H1 (cell line): ENCODE measurements around the gene SPRR1A.

ENCODE experiments used
- GABPA ChIP-seq: IDR thresholded peaks from 2 replicates; pipeline ENCODE4 v1.6.1; 2011; ENCODE audit warnings: mild to moderate bottlenecking, low read length, moderate library complexity, borderline replicate concordance; ENCODE audit not compliant: insufficient read depth
- JUN ChIP-seq: IDR thresholded peaks from 2 replicates; pipeline ENCODE4 v1.6.1; 2011; ENCODE audit warnings: low read depth, mild to moderate bottlenecking, improper control_type of control experiment, low read length
- KDM1A ChIP-seq: fragments of 200-600, 300-600 bp; sonication (generic); IDR thresholded peaks from 2 replicates; pipeline ENCODE4 v1.7.1; 2016; ENCODE audit warnings: mild to moderate bottlenecking, low read length, borderline replicate concordance
- POLR2A ChIP-seq, 2 experiments: IDR thresholded peaks; 1 replicate in 1 of 2; 2 replicates in 1 of 2; pipeline ENCODE4 v1.6.1; 2011; ENCODE audit warnings: low read depth in 2 of 2, low read length in 2 of 2, mild to moderate bottlenecking in 2 of 2; ENCODE audit errors: control extremely low read depth in 1 of 2
- POLR2AphosphoS5 ChIP-seq: IDR thresholded peaks from 2 replicates; pipeline ENCODE4 v1.6.1; 2011; ENCODE audit warnings: low read depth, low read length
- RAD21 ChIP-seq, 2 experiments: IDR thresholded peaks in 1 of 2; conservative IDR thresholded peaks in 1 of 2; 2 replicates each; pipeline ENCODE4 v1.6.1; 2011; ENCODE audit warnings: low read depth in 2 of 2, low read length in 2 of 2, improper control_type of control experiment in 1 of 2, inconsistent platforms in 1 of 2, mild to moderate bottlenecking in 1 of 2, moderate library complexity in 1 of 2
- RFX5 ChIP-seq: IDR thresholded peaks from 2 replicates; pipeline ENCODE4 v1.6.1; 2011; ENCODE audit warnings: low read depth, low read length, improper control_type of control experiment, borderline replicate concordance
- YY1 ChIP-seq: IDR thresholded peaks from 2 replicates; pipeline ENCODE4 v1.6.1; 2011; ENCODE audit warnings: low read depth, mild to moderate bottlenecking, low read length
- TF ChIP-seq, protein P1 (sequence below), 3 experiments: IDR thresholded peaks; 1 replicate in 2 of 3; 2 replicates in 1 of 3; pipeline versions ENCODE4 v1.5.1 to v1.6.1; 2011; ENCODE audit warnings: low read length in 3 of 3, mild to moderate bottlenecking in 3 of 3, inconsistent platforms in 2 of 3, low read depth in 1 of 3, moderate library complexity in 1 of 3; ENCODE audit not compliant: insufficient read depth in 1 of 3; ENCODE audit errors: control extremely low read depth in 1 of 3
- TF ChIP-seq, protein P2 (sequence below): IDR thresholded peaks from 2 replicates; pipeline ENCODE4 v1.6.1; 2011; ENCODE audit warnings: low read length, improper control_type of control experiment

DNA sequence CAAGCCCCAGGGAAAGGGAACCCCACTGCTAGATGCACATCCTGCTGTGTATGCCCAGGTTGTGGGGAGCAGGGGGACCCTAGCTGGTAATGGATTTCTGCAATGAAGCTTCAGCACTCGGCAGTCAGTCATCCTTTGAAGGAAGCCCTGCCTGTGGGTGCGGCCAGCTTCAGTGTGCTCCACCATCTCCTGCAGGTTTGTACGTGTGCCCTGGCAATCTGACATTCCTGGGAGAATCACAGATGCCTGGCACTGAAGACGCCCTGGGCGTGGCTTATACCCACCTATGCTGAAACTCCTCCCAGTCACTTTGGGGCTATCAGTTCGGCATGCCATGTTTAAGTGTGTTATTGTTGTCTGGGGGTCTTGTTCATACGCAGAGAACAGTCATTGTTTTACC is 30.1 kb upstream of the SPRR1A start:
- TF ChIP-seq YY1 (no peak), POLR2A (IDR thresholded peaks at IDR 0.05; ENCODE audit: control extremely low read depth in 1 of 2, low read depth in 2 of 2, low read length in 2 of 2) (no peak), GABPA (no peak), RFX5 (no peak), RAD21 (IDR thresholded peaks at IDR 0.05 in 1 of 2, conservative IDR thresholded peaks at IDR 0.05 in 1 of 2; ENCODE audit: low read depth in 2 of 2, low read length in 2 of 2) (no peak), KDM1A (no peak), JUN (no peak), POLR2AphosphoS5 (no peak)
- TF ChIP-seq, protein P1, sequence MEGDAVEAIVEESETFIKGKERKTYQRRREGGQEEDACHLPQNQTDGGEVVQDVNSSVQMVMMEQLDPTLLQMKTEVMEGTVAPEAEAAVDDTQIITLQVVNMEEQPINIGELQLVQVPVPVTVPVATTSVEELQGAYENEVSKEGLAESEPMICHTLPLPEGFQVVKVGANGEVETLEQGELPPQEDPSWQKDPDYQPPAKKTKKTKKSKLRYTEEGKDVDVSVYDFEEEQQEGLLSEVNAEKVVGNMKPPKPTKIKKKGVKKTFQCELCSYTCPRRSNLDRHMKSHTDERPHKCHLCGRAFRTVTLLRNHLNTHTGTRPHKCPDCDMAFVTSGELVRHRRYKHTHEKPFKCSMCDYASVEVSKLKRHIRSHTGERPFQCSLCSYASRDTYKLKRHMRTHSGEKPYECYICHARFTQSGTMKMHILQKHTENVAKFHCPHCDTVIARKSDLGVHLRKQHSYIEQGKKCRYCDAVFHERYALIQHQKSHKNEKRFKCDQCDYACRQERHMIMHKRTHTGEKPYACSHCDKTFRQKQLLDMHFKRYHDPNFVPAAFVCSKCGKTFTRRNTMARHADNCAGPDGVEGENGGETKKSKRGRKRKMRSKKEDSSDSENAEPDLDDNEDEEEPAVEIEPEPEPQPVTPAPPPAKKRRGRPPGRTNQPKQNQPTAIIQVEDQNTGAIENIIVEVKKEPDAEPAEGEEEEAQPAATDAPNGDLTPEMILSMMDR (IDR thresholded peaks at IDR 0.05; ENCODE audit: control extremely low read depth in 1 of 3, insufficient read depth in 1 of 3, low read depth in 1 of 3, low read length in 3 of 3) = no peak
- TF ChIP-seq, protein P2, sequence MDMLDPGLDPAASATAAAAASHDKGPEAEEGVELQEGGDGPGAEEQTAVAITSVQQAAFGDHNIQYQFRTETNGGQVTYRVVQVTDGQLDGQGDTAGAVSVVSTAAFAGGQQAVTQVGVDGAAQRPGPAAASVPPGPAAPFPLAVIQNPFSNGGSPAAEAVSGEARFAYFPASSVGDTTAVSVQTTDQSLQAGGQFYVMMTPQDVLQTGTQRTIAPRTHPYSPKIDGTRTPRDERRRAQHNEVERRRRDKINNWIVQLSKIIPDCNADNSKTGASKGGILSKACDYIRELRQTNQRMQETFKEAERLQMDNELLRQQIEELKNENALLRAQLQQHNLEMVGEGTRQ = no peak
